KMS-11 (cell line): ENCODE data around the gene KCNG4.
"Not testable (repeated sequence)": the region's sequence is repeated elsewhere in the genome, so short reads cannot be mapped to it uniquely, and the experiment has no call there.

Experiments
- H2AFZ ChIP-seq: fragments of 200-600 bp; sonication (generic); 2 replicates; pipeline ENCODE4 v1.6.1; 2016; ENCODE audit warnings: antibody characterized with exemption, mixed run types, low read depth
- H3K27ac ChIP-seq: fragments of 200-600 bp; sonication (generic); 2 replicates; pipeline ENCODE4 v1.6.1; 2016; ENCODE audit warnings: mild to moderate bottlenecking, mixed run types
- H3K27me3 ChIP-seq: fragments of 200-600 bp; sonication (generic); 2 replicates; pipeline ENCODE4 v1.6.1; 2017; ENCODE audit warnings: mild to moderate bottlenecking, low read depth, mixed run types, moderate library complexity; ENCODE audit not compliant: insufficient read depth
- H3K36me3 ChIP-seq: fragments of 200-600 bp; sonication (generic); 2 replicates; pipeline ENCODE4 v1.6.1; 2017; ENCODE audit warnings: mild to moderate bottlenecking, mixed run types; ENCODE audit not compliant: insufficient read depth
- H3K4me1 ChIP-seq: fragments of 200-600 bp; sonication (generic); 2 replicates; pipeline ENCODE4 v1.6.1; 2016; ENCODE audit warnings: mild to moderate bottlenecking, low read depth, mixed run types; ENCODE audit not compliant: poor library complexity, severe bottlenecking
- H3K4me2 ChIP-seq: fragments of 200-600 bp; sonication (generic); 2 replicates; pipeline ENCODE4 v1.7.0; 2016; ENCODE audit warnings: mild to moderate bottlenecking, mixed run types
- H3K4me3 ChIP-seq: fragments of 200-600 bp; sonication (generic); IDR thresholded peaks from 2 replicates; pipeline ENCODE4 v1.6.1; 2017; ENCODE audit warnings: low read depth, low read length, mixed read lengths; ENCODE audit not compliant: insufficient read depth
- H3K79me2 ChIP-seq: fragments of 200-600 bp; sonication (generic); 2 replicates; pipeline ENCODE4 v1.6.1; 2016; ENCODE audit warnings: low read depth, mixed run types; ENCODE audit not compliant: insufficient read depth
- H3K9ac ChIP-seq: fragments of 200-600 bp; sonication (generic); 2 replicates; pipeline ENCODE4 v1.6.1; 2016; ENCODE audit warnings: mild to moderate bottlenecking, mixed run types
- H4K20me1 ChIP-seq: fragments of 200-600 bp; sonication (generic); 2 replicates; pipeline ENCODE4 v1.6.1; 2016; ENCODE audit warnings: mild to moderate bottlenecking, mixed run types; ENCODE audit not compliant: insufficient read depth
- TF ChIP-seq, protein P1 (sequence below): fragments of 200-600 bp; sonication (generic); conservative IDR thresholded peaks from 2 replicates; pipeline ENCODE4 v1.6.1; 2017; ENCODE audit warnings: low read depth, mild to moderate bottlenecking, antibody characterized with exemption, low read length, moderate library complexity, mixed read lengths

KCNG4 gene

DNA sequence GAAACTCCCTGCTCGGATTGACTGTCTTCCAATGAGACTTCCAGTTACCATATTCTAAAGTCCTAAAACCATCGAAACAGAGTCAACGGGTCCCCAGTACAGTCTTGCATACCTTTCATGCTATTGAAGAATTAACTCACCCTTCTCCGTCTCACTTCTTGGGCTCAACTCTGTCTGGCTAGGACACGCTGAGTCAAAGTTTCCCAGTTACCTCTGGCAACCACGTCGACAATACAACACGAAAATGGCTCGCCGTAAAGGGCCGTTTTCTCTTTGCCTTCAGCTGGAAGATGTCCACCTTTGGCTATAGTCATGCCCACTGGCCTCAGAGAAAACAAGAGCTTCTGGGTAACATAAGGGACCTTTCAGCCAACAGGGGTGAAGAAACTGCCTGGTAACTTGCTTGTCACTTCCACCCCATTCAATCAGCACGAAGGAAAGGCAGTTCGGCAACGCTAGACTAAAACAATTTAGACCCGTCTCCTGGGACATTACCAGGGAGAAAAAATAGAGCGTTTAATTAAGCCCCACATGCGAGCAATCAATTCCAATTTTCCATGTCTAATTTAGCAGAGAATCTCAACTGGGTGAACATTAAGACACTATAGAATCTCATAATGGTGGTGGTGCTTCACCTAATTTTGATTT is 21.5 kb downstream of the KCNG4 start:
- Histone ChIP-seq H3K4me3 (no peak overlapping the region), H3K79me2 (no peaks in the 10 kb centered on the region), H4K20me1 (no peaks in the 10 kb centered on the region), H3K36me3 (no peaks in the 10 kb centered on the region), H2AFZ (no peak overlapping the region), H3K27ac (no peak overlapping the region), H3K9ac (no peak overlapping the region), H3K4me2 (no peak overlapping the region), H3K4me1 (no peaks in the 10 kb centered on the region), H3K27me3 (peaks cover 25% of the 10 kb centered on the region)
- TF ChIP-seq, protein P1, sequence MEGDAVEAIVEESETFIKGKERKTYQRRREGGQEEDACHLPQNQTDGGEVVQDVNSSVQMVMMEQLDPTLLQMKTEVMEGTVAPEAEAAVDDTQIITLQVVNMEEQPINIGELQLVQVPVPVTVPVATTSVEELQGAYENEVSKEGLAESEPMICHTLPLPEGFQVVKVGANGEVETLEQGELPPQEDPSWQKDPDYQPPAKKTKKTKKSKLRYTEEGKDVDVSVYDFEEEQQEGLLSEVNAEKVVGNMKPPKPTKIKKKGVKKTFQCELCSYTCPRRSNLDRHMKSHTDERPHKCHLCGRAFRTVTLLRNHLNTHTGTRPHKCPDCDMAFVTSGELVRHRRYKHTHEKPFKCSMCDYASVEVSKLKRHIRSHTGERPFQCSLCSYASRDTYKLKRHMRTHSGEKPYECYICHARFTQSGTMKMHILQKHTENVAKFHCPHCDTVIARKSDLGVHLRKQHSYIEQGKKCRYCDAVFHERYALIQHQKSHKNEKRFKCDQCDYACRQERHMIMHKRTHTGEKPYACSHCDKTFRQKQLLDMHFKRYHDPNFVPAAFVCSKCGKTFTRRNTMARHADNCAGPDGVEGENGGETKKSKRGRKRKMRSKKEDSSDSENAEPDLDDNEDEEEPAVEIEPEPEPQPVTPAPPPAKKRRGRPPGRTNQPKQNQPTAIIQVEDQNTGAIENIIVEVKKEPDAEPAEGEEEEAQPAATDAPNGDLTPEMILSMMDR = no peak

DNA sequence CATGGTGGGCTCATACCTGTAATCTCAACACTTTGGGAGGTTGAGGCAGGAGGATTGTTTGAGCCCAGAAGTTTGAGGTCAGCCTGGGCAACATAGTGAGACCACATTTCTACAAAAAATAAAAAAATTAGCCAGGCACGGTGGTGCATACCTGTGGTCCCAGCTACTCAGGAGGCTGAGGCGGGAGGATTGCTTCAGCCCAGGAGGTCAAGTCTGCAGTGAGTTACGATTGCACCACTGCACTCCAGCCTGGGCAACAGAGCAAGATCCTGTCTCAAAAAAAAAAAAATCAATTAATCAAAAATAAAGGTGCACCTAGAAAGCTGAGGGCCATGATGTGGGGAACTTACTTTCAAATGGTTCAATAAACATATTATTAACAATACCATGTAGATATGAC is 23.7 kb downstream of the KCNG4 start:
- H3K4me2 ChIP-seq, H3K36me3 ChIP-seq, H3K27ac ChIP-seq, H4K20me1 ChIP-seq, H3K4me3 ChIP-seq, H3K79me2 ChIP-seq, H2AFZ ChIP-seq, H3K4me1 ChIP-seq, H3K9ac ChIP-seq: not testable (repeated sequence)
- H3K27me3 ChIP-seq = peaks cover 20% of the 10 kb centered on the region; the same call in 1 of the 2 replicates

DNA sequence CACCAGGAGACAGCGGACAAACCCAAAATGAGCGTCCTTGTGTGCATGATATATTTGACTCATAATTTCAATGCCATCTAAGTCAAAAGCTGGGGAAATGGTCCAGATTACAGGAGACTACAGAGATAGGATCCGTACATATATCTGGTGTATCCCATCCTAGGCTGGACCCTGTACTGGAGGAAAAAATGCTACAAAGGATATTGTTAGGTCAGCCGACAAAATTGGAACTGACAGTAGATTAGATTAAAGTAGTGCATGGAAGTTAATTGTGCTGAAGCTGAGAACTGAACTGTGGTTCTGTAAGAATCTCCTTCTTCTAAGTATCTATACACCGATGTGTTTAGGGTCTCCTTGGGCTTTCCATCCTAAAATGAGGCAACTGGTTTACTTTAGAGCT is 24.3 kb downstream of the KCNG4 start:
- no peaks in the 10 kb centered on the region for H3K4me1 ChIP-seq
- TF ChIP-seq, protein P1 = no peak
- H4K20me1 ChIP-seq = no peaks in the 10 kb centered on the region
- no peaks in the 10 kb centered on the region for H3K36me3 ChIP-seq
- no peak overlapping the region for H3K27ac ChIP-seq
- no peak overlapping the region for H3K9ac ChIP-seq
- H3K27me3 ChIP-seq = peaks cover 16% of the 10 kb centered on the region; the same call in 1 of the 2 replicates
- H3K4me2 ChIP-seq = no peak overlapping the region
- H3K4me3 ChIP-seq = no peak overlapping the region
- H3K79me2 ChIP-seq = no peaks in the 10 kb centered on the region
- no peak overlapping the region for H2AFZ ChIP-seq

DNA sequence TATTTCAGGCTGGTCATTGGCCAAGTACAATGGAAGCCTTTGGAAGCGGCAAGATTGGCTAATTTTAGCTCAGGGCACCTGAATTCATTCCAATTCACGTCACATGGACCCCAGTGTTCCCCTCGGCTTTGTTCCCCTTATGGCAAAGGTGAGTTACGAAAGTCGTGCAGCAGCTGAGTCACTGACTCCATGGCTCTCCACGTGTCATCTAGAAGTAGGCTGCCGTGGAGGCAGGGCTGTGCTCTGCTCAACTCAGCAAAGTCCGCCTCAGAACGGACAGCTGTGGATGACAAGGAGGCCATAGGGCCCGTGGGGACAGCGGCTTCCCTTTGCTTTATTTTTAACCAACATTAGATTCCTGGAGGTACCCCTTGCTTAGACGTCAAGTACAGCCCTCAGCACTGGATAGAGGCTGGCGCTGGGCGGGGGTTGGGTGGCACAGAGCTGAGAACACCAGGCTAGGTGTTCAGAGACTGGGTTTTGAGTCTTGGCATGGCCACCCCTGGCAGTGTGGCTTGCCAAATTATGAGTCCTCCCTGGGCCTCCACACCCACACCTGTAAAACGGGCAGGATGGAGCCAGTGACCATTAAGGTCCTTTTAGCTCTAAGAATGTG is 25.3 kb downstream of the KCNG4 start:
- Histone ChIP-seq H3K9ac (no peak overlapping the region), H2AFZ (no peak overlapping the region), H3K4me2 (no peak overlapping the region), H3K4me1 (no peaks in the 10 kb centered on the region), H3K27ac (no peak overlapping the region), H3K27me3 (peaks cover 16% of the 10 kb centered on the region; the same call in 1 of the 2 replicates), H3K36me3 (no peaks in the 10 kb centered on the region), H4K20me1 (no peaks in the 10 kb centered on the region), H3K4me3 (no peak overlapping the region), H3K79me2 (no peaks in the 10 kb centered on the region)
- TF ChIP-seq, protein P1 = no peak

DNA sequence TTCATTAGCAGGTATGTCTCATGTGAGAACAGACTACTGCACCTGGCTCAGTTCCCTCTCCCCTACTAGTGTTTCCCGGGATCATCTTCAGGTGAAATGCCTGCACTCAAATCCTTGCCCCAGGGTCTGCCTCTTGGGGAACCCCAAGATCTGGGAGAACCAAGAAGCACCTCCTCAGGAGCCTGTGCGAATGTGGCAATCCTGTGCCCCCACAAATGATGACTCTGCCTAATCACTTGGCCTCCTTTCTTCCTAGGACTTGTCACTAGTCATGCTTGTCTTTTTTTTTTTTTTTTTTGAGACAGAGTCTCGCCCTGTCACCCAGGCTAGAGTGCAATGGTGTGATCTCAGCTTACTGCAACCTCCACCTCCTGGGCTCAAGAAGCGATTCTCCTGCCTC is 27.2 kb downstream of the KCNG4 start:
- TF ChIP-seq, protein P1 = no peak

More for the DNA sequence above, 27.2 kb downstream of the KCNG4 start:
- Histone ChIP-seq H3K4me2 (no peak overlapping the region), H3K4me1 (no peaks in the 10 kb centered on the region), H3K27ac (no peak overlapping the region), H3K27me3 (peaks cover 15% of the 10 kb centered on the region; the same call in 1 of the 2 replicates), H3K9ac (no peak overlapping the region), H2AFZ (no peak overlapping the region), H3K36me3 (no peaks in the 10 kb centered on the region), H3K79me2 (no peaks in the 10 kb centered on the region), H3K4me3 (no peak overlapping the region), H4K20me1 (no peaks in the 10 kb centered on the region)
